T-helper 2 cell treated with Interferon-gamma antibody and Interleukin-4, amounts not matched to agents 100 ng/mL and 5 ng/mL, for 36 hours (primary cell): ENCODE data around the gene NUTM1. TPM values are rescaled to one million over a fixed set of nuclear protein-coding genes. Genes with fewer than 3 reads are reported as not detected.
"Not testable (repeated sequence)": the region's sequence is repeated elsewhere in the genome, so short reads cannot be mapped to it uniquely, and the experiment has no call there.

Experiments used
- intact Hi-C: fragments of 100-400 bp; cut with micrococcal nuclease; formaldehyde crosslinking; loops from one replicate; pipeline ENCODE4 v1.15.1; 2023
- total RNA-seq: library from RNA; stranded (reverse); gene quantifications from 2 replicates; pipeline ENCODE4 v1.2.3, GENCODE V29; 2022

Gene NUTM1
- total RNA-seq, 1 donor from 2014 or later, result not detected

DNA sequence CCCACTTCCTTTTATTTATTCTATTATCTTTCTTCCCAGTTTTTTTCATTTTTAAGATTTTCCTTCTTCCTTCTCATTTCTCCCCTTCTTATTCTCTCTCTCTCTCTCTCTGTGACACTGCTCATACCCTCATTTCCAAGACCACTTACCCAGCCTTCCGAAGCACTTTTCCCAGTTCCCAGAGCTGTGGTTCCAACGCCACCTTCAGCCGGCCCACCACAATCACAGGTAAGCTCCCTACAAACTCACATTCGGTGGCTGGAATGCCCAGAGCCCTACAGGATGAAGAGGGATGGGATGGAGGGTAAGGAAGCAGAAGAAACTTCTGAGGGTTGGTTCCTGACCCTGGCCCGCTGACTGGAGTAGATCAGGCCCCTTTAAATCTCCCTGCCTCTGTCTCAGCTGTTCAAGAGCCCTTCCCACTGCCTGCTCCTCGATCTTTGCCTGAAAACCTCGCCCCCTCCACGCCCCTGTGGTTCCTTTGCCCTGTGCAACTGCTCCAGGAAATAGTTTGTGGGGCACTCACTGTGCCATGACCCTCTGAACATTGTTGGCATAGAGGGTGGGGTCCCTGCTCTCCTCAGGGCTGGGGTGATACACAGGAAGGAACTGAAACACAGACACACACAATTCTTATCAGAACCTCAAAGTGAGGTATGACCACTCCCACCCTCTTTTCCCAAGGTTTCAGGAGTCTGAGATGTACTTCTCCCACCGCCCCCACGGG lies 19.1 kb downstream of the NUTM1 start:
- intact Hi-C loops, result no loop called here

DNA sequence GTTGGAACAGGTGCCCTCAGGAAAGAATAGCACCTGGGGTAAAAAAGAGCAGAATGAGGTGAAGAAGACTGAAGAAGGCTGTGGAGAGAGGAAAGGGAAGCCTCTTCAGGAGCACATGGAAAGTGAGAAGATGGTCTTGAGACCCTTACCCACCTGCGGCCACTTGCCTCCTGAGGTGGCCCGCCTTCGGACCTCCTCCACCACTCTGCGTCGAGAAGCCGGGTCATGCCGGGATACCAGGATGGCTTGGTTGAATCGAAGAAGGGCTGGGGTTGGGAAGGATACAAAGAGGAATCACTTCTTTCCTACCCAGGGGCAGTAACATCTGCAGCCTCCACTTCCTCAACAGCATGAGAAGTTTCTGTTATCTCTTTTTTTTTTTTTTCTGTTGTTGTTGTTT lies 20.9 kb downstream of the NUTM1 start:
- intact Hi-C loops, result no loop called here

DNA sequence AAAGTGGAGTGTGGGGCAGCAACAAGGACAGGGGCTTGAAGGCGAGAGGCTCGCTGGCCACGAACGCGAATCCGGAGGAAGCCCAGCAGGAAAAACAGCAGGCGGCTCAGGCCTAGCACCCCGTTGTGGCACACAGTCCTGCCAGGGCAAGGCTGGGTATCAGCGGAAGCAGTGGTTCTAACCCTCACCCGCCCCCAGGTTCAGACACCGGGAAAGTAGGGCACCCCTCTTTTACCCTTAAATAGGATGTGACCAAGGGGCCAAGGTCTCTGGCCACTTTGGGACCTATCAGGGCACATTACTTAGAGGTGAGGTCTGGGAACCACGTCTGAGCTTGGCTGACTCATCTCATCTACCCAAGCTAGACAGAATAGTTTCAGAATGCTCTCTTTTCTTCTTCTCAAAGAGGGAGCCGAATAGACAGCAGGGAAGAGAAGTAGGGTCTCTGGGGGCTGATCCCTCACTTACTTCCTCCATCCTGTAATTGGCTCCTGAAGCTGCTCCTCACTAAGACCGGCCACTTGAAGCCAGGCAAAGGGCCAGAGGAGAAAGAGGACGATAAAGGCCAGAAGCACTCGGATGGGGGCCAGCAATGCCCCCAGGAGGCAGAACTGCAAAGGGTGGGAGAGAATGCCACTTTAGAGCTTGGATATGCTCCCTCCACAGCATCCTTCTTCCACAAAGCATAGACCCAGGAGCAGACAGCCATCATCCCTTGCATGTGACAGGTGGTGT lies 22.1 kb downstream of the NUTM1 start:
- intact Hi-C loops, result loop anchor here (5.0 kb wide), 1 partner anchor 1182 kb away; the partner anchor contains the start of gene DPH6

DNA sequence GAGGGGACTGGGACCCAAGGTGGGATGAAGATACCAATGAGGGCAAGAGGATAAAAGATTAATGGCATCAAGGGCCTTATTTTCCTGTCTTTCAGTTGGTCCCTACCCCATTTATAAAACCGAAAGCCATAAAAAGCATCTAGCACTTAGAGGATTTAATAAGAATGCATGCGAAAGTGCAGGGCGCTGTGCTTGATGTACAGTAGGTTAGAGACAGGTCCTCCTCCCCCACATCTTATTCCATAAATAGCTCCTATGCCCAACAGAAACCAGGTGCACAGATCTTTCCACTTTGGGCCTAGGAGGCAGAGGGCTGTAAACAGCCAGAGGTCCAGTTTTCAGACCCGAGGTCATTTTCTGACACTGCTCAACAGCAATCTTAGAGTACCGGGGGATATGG lies 22.7 kb downstream of the NUTM1 start:
- intact Hi-C loops, result loop anchor here (5.0 kb wide), 1 partner anchor 1181 kb away; the partner anchor contains the start of gene DPH6

DNA sequence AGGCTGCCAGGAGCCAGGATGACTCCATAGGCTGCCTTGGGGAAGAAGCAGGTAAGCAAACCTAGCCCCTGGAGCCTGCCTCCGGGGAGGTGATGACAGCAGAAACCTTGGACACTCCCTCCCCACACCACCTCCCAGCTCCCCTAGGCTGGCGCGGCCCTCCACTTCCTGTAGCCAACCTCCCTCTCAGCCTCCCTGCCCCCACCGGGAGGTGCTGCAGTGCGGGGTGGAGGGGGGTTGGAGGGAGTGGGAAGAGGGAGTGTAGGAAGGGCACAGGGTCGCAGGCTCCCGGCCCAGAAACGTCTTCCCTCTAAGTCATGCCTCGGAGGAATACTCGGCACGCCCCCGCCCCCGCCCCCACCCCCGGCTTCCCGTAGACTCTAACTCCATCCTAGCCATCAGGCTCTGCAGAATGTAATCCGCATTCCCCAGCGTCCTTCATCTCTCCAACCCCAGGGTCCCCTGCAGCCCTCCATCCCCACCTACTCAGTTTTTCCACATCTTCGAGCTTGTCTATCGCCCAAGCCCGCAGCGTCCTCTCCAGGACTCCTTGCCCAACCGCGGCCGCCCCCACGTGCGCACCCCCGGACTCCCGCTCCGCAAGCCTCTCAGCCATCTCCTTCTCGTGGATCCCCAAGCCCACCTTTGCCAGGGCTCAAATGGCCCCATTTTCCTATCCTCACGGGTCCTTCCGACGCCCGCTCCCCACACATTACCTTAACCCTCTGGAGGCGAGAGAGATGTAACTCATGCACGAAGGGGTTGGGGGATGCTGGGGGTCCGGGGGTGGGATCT lies 23.4 kb downstream of the NUTM1 start:
- intact Hi-C loops, result loop anchor here (1.0 to 5.0 kb wide), 5 partner anchors 23 to 1181 kb away; partner anchors contain the start of genes DPH6, EMC7, NOP10 and NUTM1

DNA sequence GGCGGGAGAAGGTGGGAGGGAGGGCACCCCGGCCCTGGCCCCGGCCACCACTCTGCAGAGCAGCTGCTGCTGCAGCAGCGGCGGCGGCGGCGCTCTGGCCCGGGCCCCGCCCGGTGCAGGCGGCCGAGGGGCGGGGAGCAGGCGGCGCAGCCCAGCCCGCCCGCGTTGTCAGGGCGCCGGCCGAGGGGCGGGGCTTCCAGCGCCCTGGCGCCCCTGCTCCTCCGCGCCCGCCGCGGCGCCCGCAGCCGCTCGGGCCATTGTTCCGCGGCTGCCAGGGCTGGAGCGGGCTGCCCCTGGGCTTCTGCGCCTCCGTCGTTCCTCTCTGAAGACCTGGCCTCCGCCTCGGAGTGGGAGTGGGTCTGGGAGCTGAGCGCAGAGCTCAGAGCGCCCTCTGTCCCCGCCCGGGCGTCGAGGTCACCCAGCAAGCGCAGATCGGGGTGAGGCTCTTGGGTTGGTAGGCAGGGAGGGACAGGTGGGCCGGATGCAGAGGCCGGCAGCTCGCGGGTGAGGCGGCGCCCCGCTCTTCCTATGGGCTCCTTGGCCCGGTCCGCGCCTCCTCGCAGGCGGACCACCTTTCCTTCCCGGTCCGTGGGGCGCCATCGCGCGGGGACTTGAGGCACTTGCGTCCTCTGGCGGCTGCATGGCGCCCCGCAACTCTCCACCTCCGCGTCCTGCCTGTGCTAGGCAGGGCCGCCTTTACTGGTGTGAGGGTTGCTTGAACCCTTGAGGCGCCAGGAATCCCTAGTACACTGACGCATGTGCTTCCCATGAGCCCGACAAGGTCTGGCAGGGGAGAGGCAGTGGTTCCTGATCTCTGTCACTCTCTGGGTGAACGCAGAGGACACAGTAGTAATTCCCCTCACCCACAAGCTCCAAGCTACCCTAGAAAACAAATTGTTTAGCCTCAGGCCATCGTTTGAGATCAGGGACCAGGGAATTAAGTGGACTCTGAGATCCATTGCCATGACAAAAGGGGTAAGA lies 24.3 kb downstream of the NUTM1 start, which contains the start of gene LPCAT4:
TSS of gene LPCAT4 (minus strand) at position 96 of the 981 bp plus-strand sequence. CDS start 96 bp downstream, outside the sequence.
- intact Hi-C loops, result loop anchor here (1.0 to 5.0 kb wide), 5 partner anchors 24 to 1180 kb away; partner anchors contain the start of genes DPH6, EMC7, NOP10 and NUTM1

DNA sequence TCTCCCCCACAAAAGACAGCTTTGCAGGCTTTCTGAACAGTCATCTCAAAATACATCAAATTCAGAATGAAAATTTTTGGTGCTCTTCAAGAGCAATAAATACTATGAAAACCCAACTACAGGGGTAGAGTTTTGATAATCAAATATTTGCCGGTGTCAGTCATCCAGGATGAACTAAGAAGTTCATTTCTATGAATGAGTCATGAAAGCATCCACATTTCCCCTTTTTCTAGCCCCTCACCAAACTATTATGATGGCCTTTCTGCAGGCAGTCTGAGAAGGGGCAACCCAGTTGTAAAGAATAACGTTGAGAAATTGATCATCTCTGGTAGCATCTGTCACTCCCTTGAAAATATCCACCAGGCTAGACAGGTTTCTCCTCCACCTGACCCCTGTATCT lies 27.0 kb downstream of the NUTM1 start:
- intact Hi-C loops, result no loop called here

DNA sequence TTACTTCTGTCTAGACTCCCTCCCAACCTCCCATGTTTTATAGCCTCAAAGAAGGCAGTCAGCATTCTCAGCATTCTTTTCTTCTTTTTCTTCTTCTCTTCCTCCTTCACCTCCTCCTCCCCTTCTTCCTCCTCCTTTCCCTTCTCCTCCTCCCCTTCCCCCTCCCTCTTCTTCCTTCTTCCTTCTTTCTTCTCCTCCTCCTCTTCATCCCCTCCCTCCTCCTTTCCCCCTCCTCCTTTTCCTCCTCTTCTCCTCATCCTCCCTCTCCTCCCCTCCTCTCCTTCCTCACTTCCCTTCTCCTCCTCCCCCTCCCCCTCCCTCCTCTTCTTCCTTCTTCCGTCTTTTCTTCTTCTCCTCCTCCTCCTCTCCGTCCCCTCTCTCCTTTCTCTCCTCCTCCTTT lies 27.5 kb downstream of the NUTM1 start:
- intact Hi-C loops, result no loop called here

DNA sequence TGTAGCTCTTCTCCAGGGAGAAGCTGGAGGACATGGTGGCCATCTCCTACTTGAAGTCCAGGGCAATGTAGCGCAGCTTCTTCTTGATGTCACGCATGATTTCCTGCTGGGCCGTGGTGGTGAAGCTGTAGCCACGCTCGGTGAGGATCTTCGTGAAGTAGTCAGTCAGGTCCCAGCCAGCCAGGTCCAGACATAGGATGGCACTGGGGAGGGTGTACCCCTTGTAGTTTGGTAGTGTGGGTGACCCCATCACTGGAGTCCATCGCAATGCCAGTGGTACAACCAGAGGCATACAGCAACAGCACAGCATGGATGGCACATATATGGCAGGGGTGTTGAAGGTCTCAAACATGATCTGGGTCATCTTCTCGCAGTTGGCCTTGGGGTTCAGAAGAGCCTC lies 30.8 kb downstream of the NUTM1 start:
- intact Hi-C loops, result no loop called here

DNA sequence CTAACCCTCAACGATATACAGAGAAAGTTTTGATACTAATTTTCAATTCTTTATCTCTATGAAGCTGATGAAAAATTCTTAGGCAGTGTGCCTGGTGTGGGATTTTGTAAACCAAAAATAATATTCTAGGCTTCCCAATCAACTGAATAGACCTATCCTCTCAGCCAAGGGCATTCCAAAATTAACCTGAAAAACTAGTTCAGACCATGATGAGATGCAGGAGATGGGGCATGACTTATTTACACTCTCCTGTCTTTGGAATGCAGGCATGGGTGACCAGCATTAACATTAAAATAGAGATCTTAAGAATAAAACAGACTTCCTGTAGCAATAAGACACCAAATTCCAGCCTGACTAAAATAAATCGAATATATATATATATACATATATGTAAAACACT lies 31.7 kb downstream of the NUTM1 start:
- intact Hi-C loops, result no loop called here

DNA sequence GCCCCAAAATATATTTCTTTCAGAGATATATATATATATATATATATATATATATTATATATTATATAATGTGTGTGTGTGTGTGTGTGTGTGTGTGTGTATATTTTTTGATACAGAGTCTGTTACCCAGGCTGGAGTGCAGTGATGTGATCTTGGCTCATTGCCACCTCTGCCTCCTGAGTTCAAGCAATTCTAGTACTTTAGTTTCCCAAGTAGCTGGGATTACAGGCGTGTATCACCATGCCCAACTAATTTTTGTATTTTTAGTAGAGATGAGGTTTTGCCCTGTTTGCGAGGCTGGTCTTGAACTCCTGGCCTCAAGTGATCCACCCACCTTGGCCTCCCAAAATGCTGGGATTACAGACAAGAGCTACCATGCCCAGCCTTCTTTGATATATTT lies 32.4 kb downstream of the NUTM1 start:
- intact Hi-C loops, result not testable (repeated sequence)

DNA sequence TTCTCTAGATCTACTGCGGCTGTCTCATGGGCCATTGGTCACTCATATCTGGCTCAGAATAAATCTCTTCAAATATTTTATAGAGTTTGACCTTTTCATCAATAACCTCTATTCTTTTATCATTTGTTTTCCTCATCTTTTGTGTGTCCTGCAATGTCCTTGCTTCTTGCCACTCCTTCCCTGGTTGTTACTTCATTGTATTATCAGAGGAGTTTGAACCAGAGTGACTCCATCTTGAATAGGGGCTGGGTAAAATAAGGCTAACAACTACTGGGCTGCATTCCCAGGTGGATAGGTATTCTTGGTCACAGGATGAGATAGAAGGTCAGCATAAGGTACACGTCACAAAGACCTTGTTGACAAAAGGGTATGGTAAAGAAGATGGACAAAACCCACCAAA lies 33.7 kb downstream of the NUTM1 start:
- intact Hi-C loops, result no loop called here

DNA sequence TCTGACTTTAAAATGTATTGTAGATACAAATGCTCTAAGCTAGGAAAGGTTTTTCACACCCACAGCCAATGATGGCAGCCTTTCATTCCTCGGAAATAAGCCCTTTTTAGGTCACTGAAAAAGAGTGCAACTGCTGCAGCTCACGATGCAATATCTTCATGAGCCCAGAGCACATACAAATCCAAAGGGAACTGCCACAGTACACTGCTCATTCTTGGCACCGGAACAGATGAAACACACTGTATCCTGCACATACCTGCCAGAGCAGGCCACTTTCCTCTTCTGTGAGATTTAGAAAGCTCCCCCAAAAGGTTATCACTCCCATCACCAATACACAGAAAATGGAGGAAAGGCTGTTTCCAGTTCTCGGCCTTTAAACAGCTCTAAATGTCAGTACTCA lies 37.4 kb downstream of the NUTM1 start:
- intact Hi-C loops, result not testable (repeated sequence)

DNA sequence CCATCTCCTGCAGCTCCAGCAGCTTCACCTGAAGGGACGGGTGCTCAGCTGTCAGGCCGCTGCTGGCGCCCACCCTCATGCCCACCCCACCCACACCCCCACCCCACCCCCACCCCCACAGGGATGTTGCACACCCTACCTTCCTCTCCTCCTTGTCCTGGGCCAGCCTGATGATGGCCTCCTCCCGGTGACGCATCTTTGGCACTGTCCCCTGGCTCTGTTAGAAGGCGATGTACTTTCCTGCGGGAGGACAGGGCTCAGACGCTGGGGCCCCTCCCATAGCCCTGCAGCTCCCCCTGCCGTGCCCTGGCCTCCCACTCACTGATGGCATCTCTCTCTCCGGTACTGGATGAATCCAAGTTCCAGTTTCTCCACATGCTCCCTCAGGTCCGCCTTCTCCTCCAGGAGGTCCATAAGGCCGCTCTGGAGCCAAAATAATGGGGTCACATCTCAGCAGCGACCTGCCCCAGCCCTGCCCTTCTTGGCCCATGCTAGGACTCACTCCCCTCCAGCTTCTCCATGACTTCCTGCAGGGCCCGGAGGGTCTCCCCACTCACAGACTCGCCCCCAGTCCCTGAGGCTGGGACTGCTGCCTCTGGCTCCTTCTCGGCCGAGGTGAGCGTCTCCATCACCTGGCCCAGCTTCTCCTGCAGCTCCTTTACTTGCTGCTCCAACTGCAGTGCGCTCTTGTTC lies 38.9 kb downstream of the NUTM1 start:
- intact Hi-C loops, result not testable (repeated sequence)

DNA sequence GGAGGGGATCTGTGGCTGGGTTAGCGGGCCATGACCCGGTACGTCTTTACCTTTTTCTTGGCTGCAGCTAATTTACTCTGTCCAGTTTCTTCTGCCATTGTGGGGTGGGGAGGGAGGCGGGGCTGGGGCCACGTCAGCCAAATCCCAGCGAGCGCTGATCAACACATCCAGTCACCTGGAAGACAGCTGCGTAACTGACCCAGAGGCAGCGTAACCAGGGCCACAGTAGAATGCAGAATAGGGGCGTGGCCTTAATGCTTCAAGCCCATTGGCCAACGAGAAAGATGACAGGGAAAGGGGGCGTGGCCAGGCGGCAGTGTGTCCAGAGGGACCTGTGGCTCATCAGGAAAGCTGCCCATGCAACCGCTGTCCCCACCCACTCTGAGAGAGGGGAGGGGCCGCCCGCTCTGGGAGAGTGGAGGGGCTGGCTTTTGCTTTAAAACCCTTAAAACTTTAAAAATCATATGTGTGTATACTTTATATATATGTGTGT lies 46.5 kb downstream of the NUTM1 start:
- intact Hi-C loops, result not testable (repeated sequence)

DNA sequence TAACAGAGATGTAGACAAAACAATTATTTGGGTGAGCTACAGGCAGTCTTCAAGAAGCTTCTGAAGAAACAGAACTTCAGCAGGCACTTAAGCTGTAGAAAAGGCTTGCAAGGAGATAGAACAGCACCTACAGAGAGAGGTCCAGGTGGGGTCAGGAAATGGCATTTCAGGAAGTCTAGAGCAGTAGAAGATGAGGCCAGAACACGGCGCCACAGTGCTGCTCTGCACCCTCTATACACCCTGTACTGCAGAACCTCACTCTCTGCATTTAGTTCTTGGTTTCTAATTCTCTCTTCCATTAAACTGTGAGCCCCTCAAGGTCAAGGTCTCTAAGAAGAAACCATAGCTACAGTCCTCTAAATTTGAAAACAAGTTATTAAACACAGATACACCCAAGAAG lies 49.9 kb downstream of the NUTM1 start:
- intact Hi-C loops, result not testable (repeated sequence)

DNA sequence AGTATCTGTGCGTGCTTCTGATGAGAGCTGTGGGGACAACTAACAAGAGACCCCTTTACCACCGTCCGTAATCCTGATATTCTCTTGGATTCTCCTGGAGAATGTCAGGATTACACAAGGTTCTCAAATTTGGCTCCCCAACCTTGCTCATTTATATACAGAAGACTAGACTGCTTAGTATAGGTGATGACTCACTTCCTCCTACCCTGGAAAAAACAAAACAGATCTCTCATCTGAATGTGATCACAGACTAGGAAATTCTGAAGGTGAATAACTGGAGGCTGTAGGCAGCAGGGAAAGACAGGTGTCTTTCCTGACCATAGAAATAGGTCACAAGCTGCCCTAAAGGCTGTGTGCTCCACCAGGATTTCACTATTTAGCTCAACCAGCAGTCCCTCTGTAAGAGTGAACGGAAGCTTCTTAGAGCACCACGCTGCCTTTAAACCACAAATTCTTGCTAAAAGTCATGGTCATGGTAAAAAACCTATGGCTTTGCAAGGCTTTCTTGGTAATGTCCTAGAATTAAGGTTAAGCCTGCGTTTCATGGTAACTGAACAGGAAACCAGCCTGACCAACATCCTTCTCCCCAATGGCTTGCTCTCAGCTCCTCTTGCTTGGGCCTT lies 54.6 kb downstream of the NUTM1 start:
- intact Hi-C loops, result not testable (repeated sequence)

DNA sequence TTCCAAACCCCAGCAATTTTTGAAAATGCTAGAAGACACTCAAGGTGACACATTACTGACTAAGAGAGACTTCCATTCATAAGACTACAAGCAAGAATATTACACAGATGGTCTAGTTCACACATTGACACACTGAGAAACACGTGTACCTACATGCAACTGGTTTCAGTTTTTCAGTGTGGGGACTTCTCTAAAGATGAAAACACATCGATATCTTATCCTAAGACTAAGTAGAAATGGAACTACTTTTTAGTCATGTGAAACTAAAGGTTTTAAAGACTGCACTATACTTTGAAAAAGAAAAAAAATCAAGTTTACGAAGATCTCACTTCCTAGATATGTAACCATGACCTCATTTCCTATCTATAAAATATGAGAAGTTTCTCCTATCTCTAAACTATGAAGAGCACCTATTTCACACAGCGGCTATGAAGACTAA lies 60.1 kb downstream of the NUTM1 start:
- intact Hi-C loops, result not testable (repeated sequence)

DNA sequence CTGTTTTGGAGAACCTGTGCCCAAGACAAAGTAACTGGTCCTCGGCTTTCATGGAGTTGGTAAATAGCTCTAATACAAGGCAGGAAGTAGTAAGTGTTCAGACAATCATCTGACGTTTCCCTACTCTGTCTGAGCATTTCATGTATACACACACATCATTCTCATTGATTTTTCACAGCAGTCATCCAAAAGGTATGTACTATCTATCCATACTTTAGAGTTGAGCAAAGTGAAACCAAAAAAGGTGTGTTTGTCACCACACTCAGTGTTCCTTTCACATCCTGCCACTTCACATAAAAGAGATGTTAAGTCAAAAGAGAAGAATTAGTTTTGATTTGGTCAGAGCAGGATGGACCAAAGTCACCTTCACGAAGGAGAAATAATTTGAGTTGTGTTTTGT lies 60.8 kb downstream of the NUTM1 start:
- intact Hi-C loops, result not testable (repeated sequence)
